A549 (cell line): ENCODE data around the gene ASB5. TPM values are rescaled to one million over a fixed set of nuclear protein-coding genes. Genes with fewer than 3 reads are reported as not detected.
A peak's percentile ranks its signal among the peaks of the same experiment; 100 is the strongest.

Source experiments
- ATAC-seq, 2 experiments: fragments of 200-7000 bp in 1 of 2; fragments of >200 bp in 1 of 2; cut with Nextera tagmentation in 1 of 2; cut with Tn5 transposase in 1 of 2; 3 replicates each; pipeline versions ENCODE4 v1.8.0 to v1.9.1; 2018 to 2020; ENCODE audit warnings: mild to moderate bottlenecking in 1 of 2, moderate library complexity in 1 of 2
- CTCF ChIA-PET: fragments of 300-600 bp; sonication (Branson Sonifier 250); formaldehyde crosslinking; extraction: SDS; loops from one replicate; lab custom pipeline; 2021; ENCODE audit warnings: antibody characterized with exemption, inconsistent platforms; lab: Yijun Ruan, JAX
- POLR2A ChIA-PET: fragments of 350-600 bp; formaldehyde crosslinking; extraction: SDS; loops from one replicate; lab custom pipeline; 2021; ENCODE audit warnings: antibody characterized with exemption, inconsistent platforms; lab: Yijun Ruan, JAX
- DNase-seq, 2 experiments: peaks; one replicate each; pipeline versions ENCODE4 v3.0.0 to v3.0.0-alpha.2; 2011 to 2016; ENCODE audit warnings: low read depth in 1 of 2, low spot score in 1 of 2
- FAIRE-seq: peaks from 2 replicates; lab custom pipeline; 2011; peaks lifted over from hg19 to GRCh38; lab: Jason Lieb, UNC
- H3K27ac ChIP-seq, 2 experiments: fragments of >200 bp; sonication (Bioruptor Twin); formaldehyde crosslinking; 3 replicates each; pipeline ENCODE4 v1.5.1; 2016 to 2017
- H3K4me1 ChIP-seq: fragments of >200 bp; sonication (Bioruptor Twin); formaldehyde crosslinking; 3 replicates; pipeline ENCODE4 v1.6.1; 2016
- H3K4me2 ChIP-seq: fragments of >200 bp; sonication (Bioruptor Twin); formaldehyde crosslinking; 3 replicates; pipeline ENCODE4 v1.6.1; 2016
- H3K4me3 ChIP-seq: fragments of >200 bp; sonication (Bioruptor Twin); formaldehyde crosslinking; 3 replicates; pipeline ENCODE4 v1.5.1; 2016
- H3K9me3 ChIP-seq: fragments of >200 bp; sonication (Bioruptor Twin); formaldehyde crosslinking; 3 replicates; pipeline ENCODE4 v1.6.1; 2016
- EP300 ChIP-seq, 2 experiments: fragments of >200 bp; sonication (Bioruptor Twin); formaldehyde crosslinking; IDR thresholded peaks; 2 replicates in 1 of 2; 3 replicates in 1 of 2; pipeline ENCODE4 v1.6.1; 2016 to 2017
- ESRRA ChIP-seq: fragments of 150-350 bp; IDR thresholded peaks from 2 replicates; pipeline ENCODE4 v1.6.1; 2014; ENCODE audit warnings: mild to moderate bottlenecking, low read length, borderline replicate concordance
- FOSL2 ChIP-seq, 2 experiments: fragments of 450-650 bp in 1 of 2; fragments of >200 bp in 1 of 2; sonication (Bioruptor Twin) in 1 of 2; formaldehyde crosslinking; IDR thresholded peaks; 2 replicates each; pipeline versions ENCODE4 v1.5.0 to v1.6.1; 2016 to 2020; ENCODE audit warnings: mild to moderate bottlenecking in 1 of 2, moderate library complexity in 1 of 2
- FOXS1 ChIP-seq: fragments of 250-450 bp; sonication (Bioruptor Pico); IDR thresholded peaks from 2 replicates; pipeline ENCODE4 v1.5.0; 2020; ENCODE audit warnings: mild to moderate bottlenecking, moderate library complexity
- GATA3 ChIP-seq: IDR thresholded peaks from 2 replicates; pipeline ENCODE4 v1.6.1; 2012; ENCODE audit warnings: borderline replicate concordance
- JUN ChIP-seq, 2 experiments: fragments of >200 bp; sonication (Bioruptor Twin); formaldehyde crosslinking; IDR thresholded peaks; 2 replicates in 1 of 2; 3 replicates in 1 of 2; pipeline ENCODE4 v1.6.1; 2016 to 2017
- JUNB ChIP-seq: fragments of >200 bp; sonication (Bioruptor Twin); formaldehyde crosslinking; IDR thresholded peaks from 2 replicates; pipeline ENCODE4 v1.6.1; 2016
- KDM1A ChIP-seq: fragments of 200-600 bp; sonication (generic); IDR thresholded peaks from 2 replicates; pipeline ENCODE4 v1.6.1; 2016; ENCODE audit warnings: low read depth, mild to moderate bottlenecking
- MYC ChIP-seq: IDR thresholded peaks from 2 replicates; pipeline ENCODE4 v1.6.1; 2012; ENCODE audit warnings: mild to moderate bottlenecking, inconsistent platforms, low read length, improper control_type of control experiment, borderline replicate concordance
- NFE2L2 ChIP-seq: fragments of 150-350 bp; conservative IDR thresholded peaks from 2 replicates; pipeline ENCODE4 v1.6.1; 2014; ENCODE audit warnings: low read length
- RARB ChIP-seq: fragments of 250-450 bp; sonication (Bioruptor Pico); IDR thresholded peaks from 2 replicates; pipeline ENCODE4 v1.8.0; 2021; ENCODE audit warnings: mild to moderate bottlenecking, moderate library complexity
- RFX5 ChIP-seq: fragments of 450-650 bp; IDR thresholded peaks from 2 replicates; pipeline ENCODE4 v1.7.1; 2014; ENCODE audit warnings: antibody characterized with exemption, mild to moderate bottlenecking, moderate library complexity
- SMC3 ChIP-seq: fragments of >200 bp; sonication (Bioruptor Twin); formaldehyde crosslinking; IDR thresholded peaks from 3 replicates; pipeline ENCODE4 v1.6.1; 2018; ENCODE audit warnings: inconsistent platforms
- TP53 ChIP-seq: fragments of 250-450 bp; sonication (Bioruptor Pico); IDR thresholded peaks from 2 replicates; pipeline ENCODE4 v1.5.0; 2021; ENCODE audit warnings: mild to moderate bottlenecking, moderate library complexity
- ZNF302 ChIP-seq: fragments of 250-450 bp; sonication (Bioruptor Pico); IDR thresholded peaks from 2 replicates; pipeline ENCODE4 v1.9.0; 2021; ENCODE audit warnings: inconsistent platforms, mild to moderate bottlenecking, moderate library complexity
- ZSCAN20 ChIP-seq: fragments of 250-450 bp; sonication (Bioruptor Pico); IDR thresholded peaks from 2 replicates; pipeline ENCODE4 v1.8.0; 2022; ENCODE audit warnings: mild to moderate bottlenecking, moderate library complexity
- WGBS: methylation state at CpG from one replicate; pipeline ENCODE4 v1.1.6; 2017; ENCODE audit errors: missing lambda C conversion rate; 5-methylcytosine and 5-hydroxymethylcytosine counted together
- polyA plus RNA-seq, 4 experiments: library from polyadenylated mRNA; depleted of rRNA in 3 of 4; stranded (reverse); fragments of >200 nt; fragmentation: RNase III in 1 of 4; extraction: RNeasy Plus Mini Kit Qiagen cat#74134 plus additional on column Dnase treatment in 1 of 4; gene quantifications; 2 replicates in 3 of 4; 3 replicates in 1 of 4; pipeline ENCODE4 v1.2.3, GENCODE V29; 2011 to 2017
- TF ChIP-seq, protein P1 (sequence below): fragments of >200 bp; sonication (Bioruptor Twin); formaldehyde crosslinking; IDR thresholded peaks from 3 replicates; pipeline ENCODE4 v1.5.1; 2016
- TF ChIP-seq, protein P2 (sequence below): fragments of >200 bp; sonication (Bioruptor Twin); formaldehyde crosslinking; IDR thresholded peaks from 2 replicates; pipeline ENCODE4 v1.6.1; 2016
- TF ChIP-seq, protein P3 (sequence below): fragments of 150-350 bp; IDR thresholded peaks from 2 replicates; pipeline ENCODE4 v1.6.1; 2014; ENCODE audit warnings: low read depth, mild to moderate bottlenecking, low read length
- TF ChIP-seq, protein P4 (sequence below): fragments of 250-450 bp; sonication (Bioruptor Pico); IDR thresholded peaks from 2 replicates; pipeline ENCODE4 v1.5.0; 2020; ENCODE audit warnings: low read depth, mild to moderate bottlenecking, moderate library complexity
- TF ChIP-seq, protein P5 (sequence below): IDR thresholded peaks from 2 replicates; pipeline ENCODE4 v1.6.1; 2012

Gene ASB5
- polyA plus RNA-seq, 2 of the 4 experiments (the other 2 are of a cell fraction) = not detected

DNA sequence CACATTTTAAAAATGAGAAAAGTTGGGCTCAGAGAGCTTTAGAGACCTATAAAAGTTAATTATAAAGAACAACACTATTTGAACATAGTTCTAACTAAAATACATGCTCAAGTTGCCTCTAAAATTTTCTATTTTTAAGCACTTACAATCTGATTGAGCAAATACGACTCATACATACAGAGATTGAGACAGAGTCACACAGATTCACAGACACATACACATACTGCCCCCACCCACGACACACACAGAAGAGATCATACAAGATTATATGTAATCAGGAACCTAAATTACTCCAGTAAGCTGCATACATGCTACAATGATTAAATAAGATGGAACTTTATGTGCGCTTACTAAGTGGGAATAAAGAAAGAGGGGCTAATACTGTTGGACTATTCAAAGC lies 2.7 kb upstream of the ASB5 start:
- CTCF ChIA-PET = no interaction called here
- POLR2A ChIA-PET = no interaction called here
- FAIRE-seq (no peak), ATAC-seq (no peak), DNase-seq (peak in 1 of 2 experiments; percentile 25)
- no peak overlapping the region for H3K4me3 ChIP-seq
- 48% methylated on average over 3 of the region's 3 CpGs for WGBS
- peaks cover 38% of the 10 kb centered on the region for H3K4me1 ChIP-seq
- H3K4me2 ChIP-seq = peak overlapping the region; percentile 74
- TF ChIP-seq, protein P1, sequence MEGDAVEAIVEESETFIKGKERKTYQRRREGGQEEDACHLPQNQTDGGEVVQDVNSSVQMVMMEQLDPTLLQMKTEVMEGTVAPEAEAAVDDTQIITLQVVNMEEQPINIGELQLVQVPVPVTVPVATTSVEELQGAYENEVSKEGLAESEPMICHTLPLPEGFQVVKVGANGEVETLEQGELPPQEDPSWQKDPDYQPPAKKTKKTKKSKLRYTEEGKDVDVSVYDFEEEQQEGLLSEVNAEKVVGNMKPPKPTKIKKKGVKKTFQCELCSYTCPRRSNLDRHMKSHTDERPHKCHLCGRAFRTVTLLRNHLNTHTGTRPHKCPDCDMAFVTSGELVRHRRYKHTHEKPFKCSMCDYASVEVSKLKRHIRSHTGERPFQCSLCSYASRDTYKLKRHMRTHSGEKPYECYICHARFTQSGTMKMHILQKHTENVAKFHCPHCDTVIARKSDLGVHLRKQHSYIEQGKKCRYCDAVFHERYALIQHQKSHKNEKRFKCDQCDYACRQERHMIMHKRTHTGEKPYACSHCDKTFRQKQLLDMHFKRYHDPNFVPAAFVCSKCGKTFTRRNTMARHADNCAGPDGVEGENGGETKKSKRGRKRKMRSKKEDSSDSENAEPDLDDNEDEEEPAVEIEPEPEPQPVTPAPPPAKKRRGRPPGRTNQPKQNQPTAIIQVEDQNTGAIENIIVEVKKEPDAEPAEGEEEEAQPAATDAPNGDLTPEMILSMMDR = no peak
- no peak for TF ChIP-seq FOSL2 (IDR thresholded peaks at IDR 0.05)
- TF ChIP-seq FOSL2 (CRISPR knock-in tag; IDR thresholded peaks at IDR 0.05) = peak; percentile 31; the same call in 1 of the 2 replicates
- peak overlapping the region; percentile 58 to 66; a peak in 4 of 6 replicates for H3K27ac ChIP-seq
- H3K9me3 ChIP-seq = no peaks in the 10 kb centered on the region

DNA sequence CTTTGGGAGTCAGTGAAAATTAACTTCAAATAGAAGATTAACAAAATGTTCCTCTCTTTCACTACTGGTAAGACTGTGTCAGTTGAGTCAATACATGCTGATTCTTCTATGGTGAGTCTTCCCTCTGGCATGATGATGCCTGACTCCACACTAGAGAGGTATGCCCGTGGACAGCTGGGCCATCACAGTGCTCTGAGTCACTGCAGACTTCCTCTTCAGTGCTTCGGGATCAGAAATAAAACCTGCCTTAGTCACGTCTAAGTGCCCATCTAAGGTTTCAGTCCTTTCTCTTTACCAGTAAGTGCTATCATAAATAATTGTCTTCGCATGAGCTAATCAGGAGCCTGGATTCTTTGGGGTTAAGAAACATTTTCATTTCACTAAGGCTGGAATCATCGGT lies 1.6 kb upstream of the ASB5 start:
- CTCF ChIA-PET = interaction anchor here (1.3 kb wide), 1 partner anchor 120 kb away, joined by 4 read pairs; no protein-coding TSS in a partner anchor

DNA sequence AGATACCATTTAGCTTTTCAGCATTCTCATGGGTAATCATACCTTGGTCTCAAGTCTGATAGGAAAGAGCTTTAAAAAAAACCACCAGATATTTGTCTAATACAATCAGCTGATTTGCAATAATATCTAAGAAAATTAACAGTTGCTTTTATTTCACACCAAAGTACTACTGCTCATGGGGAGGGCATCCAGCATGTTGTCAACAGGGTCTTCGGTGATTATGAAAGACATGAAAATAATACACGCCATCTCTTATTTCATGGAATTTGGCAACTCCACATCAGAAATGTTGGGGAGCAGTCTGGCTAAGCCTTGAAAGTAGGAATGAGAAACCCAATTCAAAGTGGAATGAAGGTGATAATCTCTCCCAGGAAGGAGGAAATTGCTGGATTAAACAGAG lies 3.0 kb downstream of the ASB5 start:
- Histone ChIP-seq H3K9me3 (no peaks in the 10 kb centered on the region), H3K27ac (no peak overlapping the region), H3K4me1 (peaks cover 12% of the 10 kb centered on the region), H3K4me2 (no peak overlapping the region), H3K4me3 (no peak overlapping the region)
- DNase-seq = no peak
- CTCF ChIA-PET = no interaction called here
- ATAC-seq = no peak
- POLR2A ChIA-PET = no interaction called here
- WGBS = 90% methylated on average over 2 of the region's 2 CpGs
- no peak for TF ChIP-seq ESRRA
- no peak for TF ChIP-seq NFE2L2
- TF ChIP-seq GATA3 = no peak
- no peak for TF ChIP-seq RARB (CRISPR knock-in tag)
- no peak for TF ChIP-seq KDM1A
- TF ChIP-seq MYC = no peak
- TF ChIP-seq, protein P2, sequence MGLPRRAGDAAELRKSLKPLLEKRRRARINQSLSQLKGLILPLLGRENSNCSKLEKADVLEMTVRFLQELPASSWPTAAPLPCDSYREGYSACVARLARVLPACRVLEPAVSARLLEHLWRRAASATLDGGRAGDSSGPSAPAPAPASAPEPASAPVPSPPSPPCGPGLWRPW = no peak
- TF ChIP-seq, protein P1 = no peak
- no peak for TF ChIP-seq FOSL2 (IDR thresholded peaks at IDR 0.05)
- TF ChIP-seq FOSL2 (CRISPR knock-in tag; IDR thresholded peaks at IDR 0.05) = no peak
- TF ChIP-seq RFX5 = no peak
- TF ChIP-seq, protein P3, sequence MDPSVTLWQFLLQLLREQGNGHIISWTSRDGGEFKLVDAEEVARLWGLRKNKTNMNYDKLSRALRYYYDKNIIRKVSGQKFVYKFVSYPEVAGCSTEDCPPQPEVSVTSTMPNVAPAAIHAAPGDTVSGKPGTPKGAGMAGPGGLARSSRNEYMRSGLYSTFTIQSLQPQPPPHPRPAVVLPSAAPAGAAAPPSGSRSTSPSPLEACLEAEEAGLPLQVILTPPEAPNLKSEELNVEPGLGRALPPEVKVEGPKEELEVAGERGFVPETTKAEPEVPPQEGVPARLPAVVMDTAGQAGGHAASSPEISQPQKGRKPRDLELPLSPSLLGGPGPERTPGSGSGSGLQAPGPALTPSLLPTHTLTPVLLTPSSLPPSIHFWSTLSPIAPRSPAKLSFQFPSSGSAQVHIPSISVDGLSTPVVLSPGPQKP = no peak
- TF ChIP-seq, protein P4, sequence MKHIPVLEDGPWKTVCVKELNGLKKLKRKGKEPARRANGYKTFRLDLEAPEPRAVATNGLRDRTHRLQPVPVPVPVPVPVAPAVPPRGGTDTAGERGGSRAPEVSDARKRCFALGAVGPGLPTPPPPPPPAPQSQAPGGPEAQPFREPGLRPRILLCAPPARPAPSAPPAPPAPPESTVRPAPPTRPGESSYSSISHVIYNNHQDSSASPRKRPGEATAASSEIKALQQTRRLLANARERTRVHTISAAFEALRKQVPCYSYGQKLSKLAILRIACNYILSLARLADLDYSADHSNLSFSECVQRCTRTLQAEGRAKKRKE (CRISPR knock-in tag) = no peak
- no peak for TF ChIP-seq TP53
- TF ChIP-seq SMC3 = no peak
- TF ChIP-seq FOXS1 (CRISPR knock-in tag) = no peak
- TF ChIP-seq, all 56 proteins: peak for 0
- FAIRE-seq = no peak

More for the DNA sequence above, 1.6 kb upstream of the ASB5 start:
- no peak for FAIRE-seq
- H3K9me3 ChIP-seq = no peaks in the 10 kb centered on the region
- POLR2A ChIA-PET = no interaction called here
- H3K27ac ChIP-seq = peak overlapping the region; percentile 66 to 79
- peaks cover 38% of the 10 kb centered on the region for H3K4me1 ChIP-seq
- TF ChIP-seq ZNF302 (CRISPR knock-in tag) (no peak), GATA3 (peak; percentile 68; the same call in 1 of the 2 replicates), JUN (IDR thresholded peaks at IDR 0.05) (peak in 1 of 2 experiments; percentile 55; a peak in 1 of 5 replicates), FOSL2 (IDR thresholded peaks at IDR 0.05) (peak; percentile 76), FOSL2 (CRISPR knock-in tag; IDR thresholded peaks at IDR 0.05) (peak; percentile 92), JUNB (peak; percentile 88), EP300 (IDR thresholded peaks at IDR 0.05) (peak; percentile 32 to 58; a peak in 2 of 5 replicates), ZSCAN20 (CRISPR knock-in tag) (no peak)
- TF ChIP-seq, protein P5, sequence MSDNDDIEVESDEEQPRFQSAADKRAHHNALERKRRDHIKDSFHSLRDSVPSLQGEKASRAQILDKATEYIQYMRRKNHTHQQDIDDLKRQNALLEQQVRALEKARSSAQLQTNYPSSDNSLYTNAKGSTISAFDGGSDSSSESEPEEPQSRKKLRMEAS = peak; percentile 48
- 0 out of 3 replicates have a peak overlapping the region, but pooled peaks have one; percentile 19 for H3K4me3 ChIP-seq
- peak; percentile 100 for ATAC-seq
- H3K4me2 ChIP-seq = peak overlapping the region; percentile 74
- DNase-seq = peak; percentile 73 to 86
- under 1% methylated on average over 5 of the region's 5 CpGs for WGBS
